ENCODE data around the gene SLC7A8.

SLC7A8 gene

DNA sequence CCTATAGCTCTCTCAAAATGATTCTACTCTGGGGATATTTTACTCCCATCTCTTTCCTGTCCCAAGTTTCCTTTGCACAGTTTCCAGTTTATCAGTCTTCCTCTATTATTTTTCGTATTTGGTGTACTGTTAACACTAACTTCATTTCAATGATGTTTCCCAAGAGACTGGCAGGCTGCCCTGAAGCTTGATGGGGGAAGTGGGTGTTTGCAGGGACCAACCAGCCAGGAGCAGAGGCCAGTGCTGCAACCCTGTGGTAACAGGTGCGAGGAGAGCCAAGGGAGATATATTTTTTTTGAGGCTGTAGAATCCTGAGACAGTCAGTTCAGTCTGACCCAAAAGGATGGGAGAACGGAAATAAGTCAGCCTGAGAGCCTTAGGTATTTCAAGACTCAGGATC lies 52.6 kb downstream of the SLC7A8 start:
- no peak for DNase-seq (ENCODE audit: low spot score)

DNA sequence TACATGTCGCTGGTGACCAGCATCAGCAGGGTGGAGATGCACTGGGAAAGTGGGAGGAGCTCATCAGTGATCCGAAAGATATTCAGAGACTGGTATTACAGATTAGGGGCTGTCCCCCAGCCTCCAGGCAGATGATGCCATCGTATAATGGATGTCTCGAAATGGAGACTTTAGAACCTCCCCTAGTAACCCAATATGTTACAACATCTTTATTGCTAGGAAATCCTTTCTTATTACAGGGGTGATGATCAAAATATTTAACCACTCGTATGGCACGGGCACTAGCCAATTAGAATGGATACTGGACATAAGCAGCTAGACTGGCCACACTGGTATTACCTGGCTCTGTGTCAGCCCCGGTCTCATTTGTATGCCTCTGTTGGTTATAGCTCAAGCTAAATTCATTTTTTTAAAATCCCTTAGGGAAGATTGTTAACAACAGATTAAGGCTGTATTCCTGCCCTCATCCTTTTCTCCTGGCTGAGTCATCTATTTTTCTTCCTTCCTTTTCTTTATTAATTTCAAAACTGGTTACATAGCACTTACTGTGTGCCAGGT lies 53.6 kb downstream of the SLC7A8 start:
- no peak for DNase-seq (ENCODE audit: low spot score)

GRCh38 chr14:23128969-23129758 lies 54.3 kb downstream of the SLC7A8 start:
- no peak for DNase-seq (ENCODE audit: low spot score)

DNA sequence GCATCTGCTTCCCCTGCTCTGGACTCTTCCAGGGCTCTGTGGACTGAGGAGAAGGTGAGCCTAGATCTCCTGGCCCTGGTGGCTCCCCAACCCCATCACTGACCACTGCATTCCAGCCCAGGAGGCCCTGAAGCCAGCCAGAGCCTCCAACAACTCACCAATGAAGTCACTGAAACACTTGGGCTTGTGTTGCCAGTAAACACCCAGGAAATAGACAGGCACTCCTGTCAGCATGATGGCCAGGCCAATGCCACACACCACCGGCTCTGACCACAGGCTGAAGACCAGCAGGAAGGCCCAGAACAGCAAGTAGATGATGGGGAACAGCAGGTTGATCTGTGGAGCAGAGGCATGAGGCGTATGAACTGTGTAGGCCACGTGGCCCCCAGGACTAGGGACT lies 55.6 kb downstream of the SLC7A8 start:
- no peak for DNase-seq (ENCODE audit: low spot score)

DNA sequence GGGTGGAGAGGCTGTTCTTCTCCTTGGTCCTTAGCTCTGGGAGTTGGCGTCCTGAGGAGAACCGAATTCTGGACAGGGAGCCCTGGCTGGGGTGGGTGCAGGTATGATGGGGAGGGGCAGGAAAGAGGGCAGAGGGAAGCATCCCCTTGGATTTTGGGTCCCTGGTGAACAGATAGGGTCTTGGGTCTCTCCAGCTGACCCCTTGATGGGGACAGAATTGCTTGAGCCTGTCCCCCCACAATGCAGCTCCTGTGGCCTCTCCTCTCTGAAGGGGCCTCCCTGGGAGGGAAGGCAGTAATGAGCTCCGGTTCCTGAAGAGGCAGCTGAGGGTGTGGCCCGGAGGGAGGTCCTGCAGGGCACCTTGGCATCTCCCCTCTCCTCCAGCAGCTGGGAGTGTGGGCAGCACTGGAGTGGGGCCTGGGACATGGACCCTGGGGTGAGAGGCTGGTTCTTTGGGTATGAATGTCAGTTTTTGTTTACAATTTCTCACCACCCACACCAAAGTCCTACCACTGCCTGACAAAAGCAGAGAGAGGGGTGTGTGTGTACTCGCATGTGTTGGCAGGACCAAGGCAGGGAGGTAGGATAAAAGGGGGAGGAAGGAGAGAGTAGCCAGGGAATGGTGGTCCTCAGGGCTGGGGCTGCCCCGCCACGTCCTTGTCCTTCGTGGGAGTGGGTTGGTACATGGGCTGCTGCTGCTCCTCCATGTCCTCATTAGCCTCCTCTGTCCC lies 56.7 kb downstream of the SLC7A8 start:
- DNase-seq (ENCODE audit: low spot score): no peak

DNA sequence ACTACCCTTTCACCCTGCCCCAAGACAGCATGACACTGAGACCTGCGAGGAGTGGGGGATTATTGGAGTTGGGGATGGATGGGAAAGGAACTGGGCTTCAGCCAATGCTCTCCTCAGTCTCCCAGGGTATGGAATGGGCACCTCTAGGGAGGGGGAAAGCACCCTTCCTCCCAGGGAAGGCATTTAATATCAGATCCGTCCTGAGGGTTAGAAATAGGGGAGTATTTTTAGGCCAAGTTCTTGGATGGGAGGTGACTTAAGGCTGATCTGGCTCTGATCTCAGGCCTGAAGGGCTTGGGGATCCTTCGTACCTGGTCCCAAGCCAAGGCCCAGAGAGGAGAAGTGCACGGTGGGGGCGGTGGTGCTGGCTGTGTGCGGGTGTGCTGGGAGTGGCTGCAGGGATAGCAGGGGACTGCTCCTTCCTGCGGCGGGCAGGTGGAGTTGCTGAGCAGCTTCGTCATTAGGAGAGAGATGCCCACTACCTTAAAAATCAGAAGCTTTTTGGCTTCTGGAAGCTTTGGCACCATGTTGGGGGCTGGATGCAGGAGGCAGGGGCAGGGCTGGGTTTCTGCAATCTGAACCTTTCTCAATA lies 57.4 kb downstream of the SLC7A8 start:
- DNase-seq (ENCODE audit: low spot score): no peak

DNA sequence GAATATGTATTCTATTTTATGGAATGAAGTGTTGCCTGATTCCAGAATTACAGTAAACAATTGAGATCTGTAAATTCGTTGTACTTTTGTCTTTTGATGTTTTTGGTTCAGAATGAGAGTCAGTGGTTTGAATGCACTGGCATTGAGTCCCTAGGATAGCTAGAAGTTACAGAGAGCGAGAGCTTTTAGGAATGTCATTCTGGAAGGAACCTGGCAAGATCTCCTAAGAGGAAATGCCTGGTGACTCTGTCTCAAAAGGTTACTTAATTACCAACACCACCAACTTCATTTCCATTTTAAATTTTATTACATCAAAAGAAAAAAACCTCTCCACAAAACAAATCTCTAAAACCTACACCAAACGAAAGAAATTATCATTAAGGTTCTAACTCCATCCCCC lies 58.4 kb downstream of the SLC7A8 start:
- DNase-seq (ENCODE audit: low spot score): no peak

DNA sequence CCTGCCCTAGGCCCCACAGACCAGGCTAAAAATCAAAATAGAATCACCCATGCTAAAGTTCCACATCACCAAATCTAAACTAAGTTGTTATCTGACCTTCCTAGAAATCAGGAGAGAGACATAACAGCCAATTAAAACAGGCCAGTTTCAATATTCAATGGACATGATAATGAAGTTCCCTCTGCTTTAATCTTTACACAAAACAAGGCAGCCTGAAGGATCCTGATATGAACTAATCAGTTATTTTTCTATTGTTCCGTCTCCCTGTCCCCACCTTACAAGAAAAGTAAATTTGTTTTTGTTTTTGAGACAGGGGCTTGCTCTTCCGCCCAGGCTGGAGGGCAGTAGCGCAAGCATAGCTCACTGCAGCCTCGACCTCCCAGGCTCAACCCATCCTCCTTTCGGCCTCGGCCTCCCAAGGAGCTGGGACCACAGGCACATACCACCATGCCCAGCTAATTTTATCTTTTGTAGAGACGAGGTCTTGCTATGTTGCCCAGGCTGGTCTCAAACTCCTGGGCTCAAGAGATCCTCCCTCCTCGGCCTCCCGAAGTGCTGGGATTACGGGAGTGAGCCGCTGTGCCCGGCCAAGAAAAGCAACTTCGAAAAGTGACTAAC lies 59.0 kb downstream of the SLC7A8 start:
- no peak for DNase-seq (ENCODE audit: low spot score)

GRCh38 chr14:23123419-23123818 lies 60.0 kb downstream of the SLC7A8 start:
- DNase-seq (ENCODE audit: low spot score): peak; percentile 53

DNA sequence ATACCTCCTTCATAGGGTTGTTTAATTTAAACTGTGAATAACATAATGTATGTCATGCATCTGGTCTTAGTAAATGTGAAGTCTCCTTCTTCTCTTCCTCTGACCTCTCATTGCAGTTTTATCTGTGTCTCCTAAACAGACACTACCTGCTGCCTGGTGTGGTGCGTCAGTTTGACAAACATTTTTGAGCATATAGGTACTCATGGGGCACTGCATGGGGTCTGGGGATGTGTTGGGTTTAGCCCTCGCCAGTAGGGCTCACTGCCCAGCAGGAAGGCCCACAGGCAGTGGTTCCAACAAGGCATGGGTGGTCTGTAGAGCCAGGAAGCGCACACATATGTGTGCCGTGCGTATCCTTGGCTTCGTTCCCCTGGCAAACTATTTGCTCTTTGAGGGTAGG lies 61.4 kb downstream of the SLC7A8 start:
- DNase-seq (ENCODE audit: low spot score): no peak

GRCh38 chr14:23121361-23121771 lies 62.1 kb downstream of the SLC7A8 start:
- no peak for DNase-seq (ENCODE audit: low spot score)

DNA sequence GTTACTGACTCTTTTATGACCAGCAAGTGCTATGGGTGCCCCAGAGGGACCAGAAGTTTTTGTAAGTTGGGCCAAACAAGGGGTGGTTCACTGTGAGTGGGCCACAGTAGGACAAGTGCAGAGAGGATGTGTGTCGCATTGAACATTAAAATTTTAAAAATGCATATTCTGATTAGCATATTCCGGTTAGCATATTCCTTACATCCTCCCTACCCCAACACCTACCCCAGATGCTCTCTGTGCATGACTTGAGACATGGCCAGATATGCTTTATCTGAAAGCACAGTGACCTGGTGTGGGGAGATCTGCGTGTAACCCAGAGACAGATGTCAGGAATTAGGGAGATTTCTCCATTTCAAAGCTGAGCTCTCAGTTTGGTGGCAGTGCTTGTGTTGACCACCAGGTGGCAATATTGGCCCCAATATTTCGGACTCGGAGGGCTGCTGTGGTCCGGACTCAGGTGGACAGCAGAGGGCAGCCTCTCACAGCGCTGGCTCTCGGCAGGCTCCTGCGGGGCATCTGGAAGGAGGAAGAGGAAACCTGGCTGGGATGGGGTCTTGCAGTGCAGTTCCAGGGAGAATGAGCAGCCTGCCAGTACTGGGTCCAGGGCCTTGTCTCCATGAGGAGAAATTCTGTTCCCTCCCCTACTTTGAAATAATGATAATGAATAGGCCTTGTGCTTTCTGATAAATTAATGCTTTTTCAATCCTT lies 62.8 kb downstream of the SLC7A8 start:
- DNase-seq (ENCODE audit: low spot score): peak; percentile 91

DNA sequence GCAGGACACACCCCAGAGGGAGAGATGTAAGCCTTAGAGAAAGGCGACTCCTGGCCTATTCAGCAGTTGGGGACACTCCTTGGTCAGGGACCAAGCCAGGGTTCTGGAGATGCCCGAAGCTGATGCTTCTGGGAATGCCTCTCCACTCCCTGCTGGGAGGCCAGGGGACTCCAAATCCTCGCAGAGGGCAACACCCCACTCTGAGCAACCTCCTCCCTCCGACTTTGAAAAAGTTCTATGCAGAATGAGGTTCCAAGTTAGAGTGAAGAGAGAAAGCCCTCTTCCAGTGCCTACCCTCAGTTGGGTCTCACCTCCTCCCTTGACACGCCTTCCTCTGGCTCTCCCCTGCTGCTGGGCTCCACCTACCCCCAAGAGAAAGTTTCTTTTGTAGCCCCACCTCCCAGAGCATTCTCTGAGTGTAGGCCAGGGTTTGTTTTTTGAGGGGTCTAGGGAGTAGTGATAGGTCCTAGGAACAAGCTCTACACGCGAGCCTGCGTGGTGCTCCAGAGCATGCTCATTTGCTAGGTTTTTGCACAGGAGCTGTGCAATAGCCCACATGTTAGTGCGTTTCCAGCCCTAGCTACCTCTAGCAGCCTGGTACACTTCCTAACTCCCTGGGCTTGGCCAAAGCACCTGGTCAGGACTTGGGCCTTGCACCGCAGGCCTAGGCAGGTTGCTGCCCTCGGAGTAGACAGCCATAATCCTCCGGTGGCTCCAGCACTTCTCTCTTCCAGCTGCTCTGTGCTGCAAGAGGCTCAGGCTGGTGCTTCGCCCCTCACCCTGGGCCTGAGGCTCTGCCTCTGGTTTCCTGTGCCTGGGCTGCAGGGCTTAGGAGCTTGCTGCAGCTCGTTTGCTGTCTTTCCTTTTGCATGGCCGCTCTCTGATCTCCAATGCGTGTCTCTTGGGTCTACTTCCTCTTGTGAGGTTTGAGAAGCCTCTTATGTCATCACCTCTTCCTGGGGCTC lies 63.8 kb downstream of the SLC7A8 start:
- no peak for DNase-seq (ENCODE audit: low spot score)

- DNase-seq (ENCODE audit: low spot score): no peak
Observed at GRCh38 chr14:23118506-23119362, 64.7 kb downstream of the SLC7A8 start, which contains the start of gene CEBPE. TSS of gene CEBPE (minus strand) at chr14:23119255. CDS start at chr14:23119091, 164 bp downstream.

DNA sequence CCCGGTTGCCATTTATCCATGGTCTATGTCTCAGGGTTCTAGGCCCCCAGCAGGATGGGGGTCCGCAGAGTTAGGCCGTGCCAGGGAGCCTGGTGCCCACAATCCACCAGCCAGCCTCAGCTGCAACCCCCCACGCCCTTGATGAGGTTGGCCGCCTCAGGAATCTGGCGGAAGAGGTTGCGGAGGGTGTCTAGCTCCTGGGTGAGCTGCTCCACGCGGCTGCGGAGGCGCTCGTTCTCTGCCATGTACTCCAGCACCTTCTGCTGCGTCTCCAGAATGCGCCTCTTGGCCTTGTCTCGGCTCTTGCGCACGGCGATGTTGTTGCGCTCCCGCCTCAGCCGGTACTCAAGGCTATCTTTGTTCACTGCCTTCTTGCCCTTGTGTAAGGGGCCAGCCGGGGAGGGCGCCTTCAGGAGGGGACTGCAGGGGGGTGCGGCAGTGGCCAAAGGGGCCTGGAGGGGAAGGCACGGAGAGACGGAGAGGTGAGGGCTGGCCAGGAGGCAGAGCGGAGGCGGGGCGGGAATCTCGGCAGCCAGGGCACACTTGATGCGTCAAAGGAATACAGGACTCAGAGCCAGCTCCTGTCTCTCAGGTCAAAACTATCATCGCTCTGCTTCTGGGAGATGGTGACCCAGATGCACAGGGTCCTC lies 66.0 kb downstream of the SLC7A8 start:
- no peak for DNase-seq (ENCODE audit: low spot score)

- no peak for DNase-seq (ENCODE audit: low spot score)
Observed at GRCh38 chr14:23115918-23116317, 67.5 kb downstream of the SLC7A8 start.

DNA sequence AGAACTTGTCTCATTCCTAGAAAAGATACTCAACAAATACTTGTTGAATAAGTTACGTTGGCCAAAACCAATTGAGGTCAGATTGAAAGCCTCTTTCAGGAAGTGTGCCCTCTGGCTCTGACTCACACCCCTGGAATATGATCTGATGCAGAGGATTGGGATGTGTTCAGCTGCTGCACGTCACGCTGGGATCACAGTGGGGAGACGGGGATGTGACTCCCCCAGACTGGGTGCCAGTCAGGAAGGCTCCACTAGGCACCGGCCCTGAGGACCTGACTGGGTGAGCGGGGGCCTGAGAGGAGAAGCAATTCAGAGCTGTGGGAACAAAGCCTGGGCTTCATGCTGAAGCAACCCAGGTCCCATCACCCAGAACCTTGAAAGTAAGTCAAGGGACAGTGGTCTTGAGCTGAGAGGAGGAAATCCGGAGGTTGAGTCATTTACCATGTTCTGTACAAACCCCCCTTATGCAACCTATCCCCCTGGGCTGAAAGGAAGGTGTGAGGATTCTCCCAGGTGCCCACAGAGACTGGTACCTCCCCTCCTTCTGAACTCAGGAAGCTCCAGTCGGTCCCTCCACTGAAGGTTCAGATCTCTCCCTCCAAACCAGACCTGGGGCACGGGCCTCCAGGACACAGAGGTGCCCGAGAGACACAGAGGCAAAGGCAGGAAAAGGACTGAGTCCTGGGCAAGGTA lies 68.3 kb downstream of the SLC7A8 start:
- DNase-seq (ENCODE audit: low spot score): no peak

DNA sequence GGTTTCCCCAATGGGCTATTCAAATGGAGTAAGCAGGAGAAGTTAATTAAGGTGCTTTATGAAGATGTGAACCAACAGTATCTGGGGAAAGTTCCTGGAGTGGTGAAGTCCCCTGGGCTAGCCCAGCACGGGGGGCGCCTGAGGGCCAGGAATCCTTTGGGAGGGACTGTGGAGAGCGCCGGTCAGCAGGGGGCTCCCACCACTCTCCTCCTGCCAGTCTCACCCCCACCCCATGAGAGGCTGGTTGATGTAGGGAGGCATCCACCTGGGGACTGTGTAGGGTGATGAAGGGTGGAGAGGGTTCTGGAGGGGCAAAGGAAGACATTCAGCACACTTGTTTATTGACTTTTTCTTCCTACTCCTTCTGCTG lies 68.8 kb downstream of the SLC7A8 start:
- no peak for DNase-seq (ENCODE audit: low spot score)

DNA sequence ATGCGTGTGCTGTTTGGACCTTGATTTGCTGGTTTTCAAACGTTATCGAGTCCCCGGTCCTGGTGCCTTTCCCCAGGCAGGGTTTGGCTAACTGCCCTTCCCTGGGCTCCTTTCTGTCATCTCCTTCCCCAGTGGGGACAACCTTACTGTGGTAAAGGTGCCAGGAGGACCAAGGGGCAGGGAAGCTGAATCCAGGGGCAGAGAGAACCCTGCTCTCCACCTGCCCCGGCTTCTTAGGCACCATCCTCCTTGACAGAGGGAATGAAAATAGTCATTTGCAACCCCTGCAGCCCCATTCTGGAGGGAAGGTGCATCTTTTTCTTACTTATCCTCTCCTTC lies 69.4 kb downstream of the SLC7A8 start:
- DNase-seq (ENCODE audit: low spot score): no peak
